Measurements from ENCODE around the gene OR2A1.
"Not testable (repeated sequence)": the region's sequence is repeated elsewhere in the genome, so short reads cannot be mapped to it uniquely, and the experiment has no call there.

GRCh38 chr7:144356860-144357259 lies 44.6 kb downstream of the OR2A1 start:
- TF ChIP-seq CTCF (IDR thresholded peaks at IDR 0.05; ENCODE audit: low read depth, low read length, missing input control); MAX (IDR thresholded peaks at IDR 0.05); YY1 (IDR thresholded peaks at IDR 0.05); JUND (IDR thresholded peaks at IDR 0.05); RAD21 (IDR thresholded peaks at IDR 0.05); ZBTB33 (IDR thresholded peaks at IDR 0.05); REST (IDR thresholded peaks at IDR 0.05); FOXA1 (IDR thresholded peaks at IDR 0.05); ATF3 (IDR thresholded peaks at IDR 0.05); NR2F2 (IDR thresholded peaks at IDR 0.05); SP1 (IDR thresholded peaks at IDR 0.05); GABPA (IDR thresholded peaks at IDR 0.05 in 1 of 2, conservative IDR thresholded peaks at IDR 0.05 in 1 of 2); TAF1 (conservative IDR thresholded peaks at IDR 0.05); EGR1 (IDR thresholded peaks at IDR 0.05; ENCODE audit: low read depth in 2 of 2): not testable (repeated sequence)

All from liver (tissue), 3 donors.